Measurements from ENCODE around the gene PRELID2.
"Not testable (repeated sequence)": the region's sequence is repeated elsewhere in the genome, so short reads cannot be mapped to it uniquely, and the experiment has no call there.

PRELID2 gene

GRCh38 chr5:145838276-145838675 lies 3.1 kb upstream of the PRELID2 start:
- Histone ChIP-seq H3K9ac (ENCODE audit: low read length) (no peak overlapping the region), H3K56ac (ENCODE audit: low read length) (no peak overlapping the region), H2BK120ac (ENCODE audit: low read depth, low read length) (no peak overlapping the region), H3K4me2 (ENCODE audit: low read length) (no peak overlapping the region), H3K79me2 (ENCODE audit: control insufficient read depth, insufficient read depth, low read length) (no peaks in the 10 kb centered on the region), H3K4ac (ENCODE audit: low read depth, low read length) (no peak overlapping the region), H3K36me3 (ENCODE audit: control insufficient read depth, insufficient read depth, low read length) (no peaks in the 10 kb centered on the region), H3K18ac (ENCODE audit: low read length) (no peak overlapping the region), H3K23ac (ENCODE audit: low read length) (no peak overlapping the region), H4K5ac (ENCODE audit: low read length) (no peak overlapping the region), H2BK5ac (ENCODE audit: low read length) (no peak overlapping the region), H3K27me3 (ENCODE audit: insufficient read depth, low read length, poor library complexity) (no peaks in the 10 kb centered on the region), H2AK5ac (ENCODE audit: low read length) (no peak overlapping the region), H2BK15ac (replicated peaks; ENCODE audit: low read depth) (no peak overlapping the region), H3K79me1 (ENCODE audit: low read length) (no peaks in the 10 kb centered on the region), H3K4me1 (ENCODE audit: control insufficient read depth, low read depth, low read length) (peaks cover 3% of the 10 kb centered on the region), H3K27ac (ENCODE audit: low read depth, low read length) (no peak overlapping the region), H4K8ac (ENCODE audit: low read depth, low read length) (no peak overlapping the region), H3K4me3 (ENCODE audit: low read length) (no peak overlapping the region)
- peak; percentile 80 for DNase-seq
- WGBS (ENCODE audit: extremely low coverage, insufficient coverage, low lambda C conversion rate), result no CpG with 5 or more reads among the region's 6 CpGs

- H3K9ac ChIP-seq (ENCODE audit: low read length); H2BK15ac ChIP-seq (replicated peaks; ENCODE audit: low read depth); H3K56ac ChIP-seq (ENCODE audit: low read length); H3K18ac ChIP-seq (ENCODE audit: low read length); H3K23ac ChIP-seq (ENCODE audit: low read length); H3K4me1 ChIP-seq (ENCODE audit: control insufficient read depth, low read depth, low read length); H2BK120ac ChIP-seq (ENCODE audit: low read depth, low read length); DNase-seq; H4K5ac ChIP-seq (ENCODE audit: low read length); H3K27me3 ChIP-seq (ENCODE audit: insufficient read depth, low read length, poor library complexity); H3K4ac ChIP-seq (ENCODE audit: low read depth, low read length); H3K79me2 ChIP-seq (ENCODE audit: control insufficient read depth, insufficient read depth, low read length); H3K4me2 ChIP-seq (ENCODE audit: low read length); H2AK5ac ChIP-seq (ENCODE audit: low read length); H2BK5ac ChIP-seq (ENCODE audit: low read length); H3K79me1 ChIP-seq (ENCODE audit: low read length); H4K8ac ChIP-seq (ENCODE audit: low read depth, low read length); H3K4me3 ChIP-seq (ENCODE audit: low read length); H3K36me3 ChIP-seq (ENCODE audit: control insufficient read depth, insufficient read depth, low read length); H3K27ac ChIP-seq (ENCODE audit: low read depth, low read length): not testable (repeated sequence)
- no CpG with 5 or more reads among the region's 13 CpGs for WGBS (ENCODE audit: extremely low coverage, insufficient coverage, low lambda C conversion rate)
Observed at GRCh38 chr5:145836241-145836640, 1.1 kb upstream of the PRELID2 start.

GRCh38 chr5:145835848-145836239 lies 702 bp upstream of the PRELID2 start:
- no peak overlapping the region for H2BK15ac ChIP-seq (replicated peaks; ENCODE audit: low read depth)
- no peak overlapping the region for H2AK5ac ChIP-seq (ENCODE audit: low read length)
- H3K4me2 ChIP-seq (ENCODE audit: low read length), result peak overlapping the region; percentile 37
- H3K4me1 ChIP-seq (ENCODE audit: control insufficient read depth, low read depth, low read length), result peaks cover 3% of the 10 kb centered on the region
- H3K79me1 ChIP-seq (ENCODE audit: low read length), result no peaks in the 10 kb centered on the region
- no peak overlapping the region for H2BK5ac ChIP-seq (ENCODE audit: low read length)
- WGBS (ENCODE audit: extremely low coverage, insufficient coverage, low lambda C conversion rate), result no CpG with 5 or more reads among the region's 18 CpGs
- H4K8ac ChIP-seq (ENCODE audit: low read depth, low read length), result no peak overlapping the region
- no peak overlapping the region for H3K4ac ChIP-seq (ENCODE audit: low read depth, low read length)
- no peak overlapping the region for H3K27ac ChIP-seq (ENCODE audit: low read depth, low read length)
- peak overlapping the region; percentile 69 for H3K9ac ChIP-seq (ENCODE audit: low read length)
- H4K5ac ChIP-seq (ENCODE audit: low read length), result no peak overlapping the region
- no peak for DNase-seq
- no peak overlapping the region for H3K23ac ChIP-seq (ENCODE audit: low read length)
- H2BK120ac ChIP-seq (ENCODE audit: low read depth, low read length), result no peak overlapping the region
- H3K4me3 ChIP-seq (ENCODE audit: low read length), result no peak overlapping the region
- peak overlapping the region; percentile 88 for H3K56ac ChIP-seq (ENCODE audit: low read length)
- H3K18ac ChIP-seq (ENCODE audit: low read length), result peak overlapping the region; percentile 14
- H3K36me3 ChIP-seq (ENCODE audit: control insufficient read depth, insufficient read depth, low read length), result no peaks in the 10 kb centered on the region
- no peaks in the 10 kb centered on the region for H3K79me2 ChIP-seq (ENCODE audit: control insufficient read depth, insufficient read depth, low read length)
- H3K27me3 ChIP-seq (ENCODE audit: insufficient read depth, low read length, poor library complexity), result no peaks in the 10 kb centered on the region

- H2BK15ac ChIP-seq (replicated peaks; ENCODE audit: low read depth), result no peak overlapping the region
- H3K56ac ChIP-seq (ENCODE audit: low read length), result no peak overlapping the region
- H3K18ac ChIP-seq (ENCODE audit: low read length), result no peak overlapping the region
- no peak overlapping the region for H3K4me3 ChIP-seq (ENCODE audit: low read length)
- no peak overlapping the region for H3K23ac ChIP-seq (ENCODE audit: low read length)
- no peaks in the 10 kb centered on the region for H3K27me3 ChIP-seq (ENCODE audit: insufficient read depth, low read length, poor library complexity)
- no peak overlapping the region for H2BK5ac ChIP-seq (ENCODE audit: low read length)
- H3K36me3 ChIP-seq (ENCODE audit: control insufficient read depth, insufficient read depth, low read length), result no peaks in the 10 kb centered on the region
- no peak overlapping the region for H3K9ac ChIP-seq (ENCODE audit: low read length)
- DNase-seq, result no peak
- H2AK5ac ChIP-seq (ENCODE audit: low read length), result no peak overlapping the region
- H3K4me1 ChIP-seq (ENCODE audit: control insufficient read depth, low read depth, low read length), result peaks cover 3% of the 10 kb centered on the region
- H3K79me2 ChIP-seq (ENCODE audit: control insufficient read depth, insufficient read depth, low read length), result no peaks in the 10 kb centered on the region
- no peak overlapping the region for H2BK120ac ChIP-seq (ENCODE audit: low read depth, low read length)
- no peak overlapping the region for H4K5ac ChIP-seq (ENCODE audit: low read length)
- no peak overlapping the region for H4K8ac ChIP-seq (ENCODE audit: low read depth, low read length)
- no peak overlapping the region for H3K4ac ChIP-seq (ENCODE audit: low read depth, low read length)
- WGBS (ENCODE audit: extremely low coverage, insufficient coverage, low lambda C conversion rate), result no CpG with 5 or more reads among the region's 10 CpGs
- no peaks in the 10 kb centered on the region for H3K79me1 ChIP-seq (ENCODE audit: low read length)
- H3K27ac ChIP-seq (ENCODE audit: low read depth, low read length), result no peak overlapping the region
- H3K4me2 ChIP-seq (ENCODE audit: low read length), result peak overlapping the region; percentile 90
Observed at GRCh38 chr5:145834554-145834916, 607 bp downstream of the PRELID2 start.

GRCh38 chr5:145833631-145834200 lies 1.4 kb downstream of the PRELID2 start:
- no peak overlapping the region for H4K8ac ChIP-seq (ENCODE audit: low read depth, low read length)
- no peak overlapping the region for H3K56ac ChIP-seq (ENCODE audit: low read length)
- no peak overlapping the region for H3K4me3 ChIP-seq (ENCODE audit: low read length)
- no peak overlapping the region for H3K9ac ChIP-seq (ENCODE audit: low read length)
- H3K4ac ChIP-seq (ENCODE audit: low read depth, low read length), result no peak overlapping the region
- no peak overlapping the region for H4K5ac ChIP-seq (ENCODE audit: low read length)
- no peaks in the 10 kb centered on the region for H3K36me3 ChIP-seq (ENCODE audit: control insufficient read depth, insufficient read depth, low read length)
- no peak overlapping the region for H2BK5ac ChIP-seq (ENCODE audit: low read length)
- no peak overlapping the region for H3K18ac ChIP-seq (ENCODE audit: low read length)
- H2BK120ac ChIP-seq (ENCODE audit: low read depth, low read length), result no peak overlapping the region
- H3K79me2 ChIP-seq (ENCODE audit: control insufficient read depth, insufficient read depth, low read length), result no peaks in the 10 kb centered on the region
- H3K27me3 ChIP-seq (ENCODE audit: insufficient read depth, low read length, poor library complexity), result no peaks in the 10 kb centered on the region
- no peak overlapping the region for H2AK5ac ChIP-seq (ENCODE audit: low read length)
- no peak overlapping the region for H3K27ac ChIP-seq (ENCODE audit: low read depth, low read length)
- H2BK15ac ChIP-seq (replicated peaks; ENCODE audit: low read depth), result no peak overlapping the region
- peaks cover 3% of the 10 kb centered on the region for H3K4me1 ChIP-seq (ENCODE audit: control insufficient read depth, low read depth, low read length)
- DNase-seq, result no peak
- no peak overlapping the region for H3K4me2 ChIP-seq (ENCODE audit: low read length)
- no peak overlapping the region for H3K23ac ChIP-seq (ENCODE audit: low read length)
- no CpG with 5 or more reads among the region's 10 CpGs for WGBS (ENCODE audit: extremely low coverage, insufficient coverage, low lambda C conversion rate)
- no peaks in the 10 kb centered on the region for H3K79me1 ChIP-seq (ENCODE audit: low read length)

- no peak overlapping the region for H3K23ac ChIP-seq (ENCODE audit: low read length)
- H3K27ac ChIP-seq (ENCODE audit: low read depth, low read length), result no peak overlapping the region
- no peak overlapping the region for H3K18ac ChIP-seq (ENCODE audit: low read length)
- no CpG with 5 or more reads among the region's 1 CpG for WGBS (ENCODE audit: extremely low coverage, insufficient coverage, low lambda C conversion rate)
- peaks cover under 1% of the 10 kb centered on the region for H3K4me1 ChIP-seq (ENCODE audit: control insufficient read depth, low read depth, low read length)
- no peaks in the 10 kb centered on the region for H3K79me2 ChIP-seq (ENCODE audit: control insufficient read depth, insufficient read depth, low read length)
- H2BK120ac ChIP-seq (ENCODE audit: low read depth, low read length), result no peak overlapping the region
- no peaks in the 10 kb centered on the region for H3K36me3 ChIP-seq (ENCODE audit: control insufficient read depth, insufficient read depth, low read length)
- H3K56ac ChIP-seq (ENCODE audit: low read length), result no peak overlapping the region
- H2AK5ac ChIP-seq (ENCODE audit: low read length), result no peak overlapping the region
- no peak overlapping the region for H3K4me3 ChIP-seq (ENCODE audit: low read length)
- H4K8ac ChIP-seq (ENCODE audit: low read depth, low read length), result no peak overlapping the region
- no peak overlapping the region for H2BK15ac ChIP-seq (replicated peaks; ENCODE audit: low read depth)
- H2BK5ac ChIP-seq (ENCODE audit: low read length), result no peak overlapping the region
- DNase-seq, result no peak
- no peaks in the 10 kb centered on the region for H3K27me3 ChIP-seq (ENCODE audit: insufficient read depth, low read length, poor library complexity)
- no peak overlapping the region for H3K9ac ChIP-seq (ENCODE audit: low read length)
- no peak overlapping the region for H3K4me2 ChIP-seq (ENCODE audit: low read length)
- no peaks in the 10 kb centered on the region for H3K79me1 ChIP-seq (ENCODE audit: low read length)
- no peak overlapping the region for H4K5ac ChIP-seq (ENCODE audit: low read length)
- no peak overlapping the region for H3K4ac ChIP-seq (ENCODE audit: low read depth, low read length)
Observed at GRCh38 chr5:145830594-145830993, 4.5 kb downstream of the PRELID2 start.
